Measurements from ENCODE around the gene EXOC2.

Gene EXOC2

GRCh38 chr6:437037-437392, 255.9 kb downstream of the EXOC2 start:
- DNase-seq = no peak

- no peak for DNase-seq
Measured at GRCh38 chr6:436308-437036, 256.5 kb downstream of the EXOC2 start.

- DNase-seq = no peak
Measured at GRCh38 chr6:435441-436307, 257.3 kb downstream of the EXOC2 start.

Measured in hematopoietic multipotent progenitor cell treated with erythropoietin and hydrocortisone succinate and interleukin-3 and kit ligand, for 8 days (in vitro differentiated cells).